ENCODE data around the gene IQCB1.

IQCB1 gene

GRCh38 chr3:121834671-121835464 is at the start of gene IQCB1, which contains the start of gene EAF2:
Gene IQCB1 (minus strand): TSS chr3:121835060. CDS start chr3:121828960, 6,100 bp downstream.
Gene EAF2 (plus strand): TSS chr3:121835209. CDS start chr3:121835286, 77 bp downstream.
- TF ChIP-seq CTCF (IDR thresholded peaks at IDR 0.05; ENCODE audit: control insufficient read depth, extremely low read depth, insufficient read depth): no peak
- H3K4me3 ChIP-seq (ENCODE audit: low read depth, low read length): peak within 1 kb of the TSS; percentile 77
- DNase-seq (ENCODE audit: low read depth): peak; percentile 94

GRCh38 chr3:121883507-121883906 is 48.6 kb upstream of the IQCB1 start:
- no peak overlapping the region for H3K4me3 ChIP-seq (ENCODE audit: low read depth, low read length)
- peak; percentile 46 for TF ChIP-seq CTCF (IDR thresholded peaks at IDR 0.05; ENCODE audit: control insufficient read depth, extremely low read depth, insufficient read depth)

GRCh38 chr3:121878411-121878810 is 43.6 kb upstream of the IQCB1 start:
- no peak for DNase-seq (ENCODE audit: low read depth)
- H3K4me3 ChIP-seq (ENCODE audit: low read depth, low read length): no peak overlapping the region
- no peak for TF ChIP-seq CTCF (IDR thresholded peaks at IDR 0.05; ENCODE audit: control insufficient read depth, extremely low read depth, insufficient read depth)

More at GRCh38 chr3:121883507-121883906, 48.6 kb upstream of the IQCB1 start:
- DNase-seq (ENCODE audit: low read depth): no peak

- no peak for DNase-seq (ENCODE audit: low read depth)
- H3K4me3 ChIP-seq (ENCODE audit: low read depth, low read length): no peak overlapping the region
- no peak for TF ChIP-seq CTCF (IDR thresholded peaks at IDR 0.05; ENCODE audit: control insufficient read depth, extremely low read depth, insufficient read depth)
Observed at GRCh38 chr3:121871430-121871829, 36.6 kb upstream of the IQCB1 start.

- TF ChIP-seq CTCF (IDR thresholded peaks at IDR 0.05; ENCODE audit: control insufficient read depth, extremely low read depth, insufficient read depth): no peak
- H3K4me3 ChIP-seq (ENCODE audit: low read depth, low read length): no peak overlapping the region
- no peak for DNase-seq (ENCODE audit: low read depth)
Observed at GRCh38 chr3:121870717-121871116, 35.9 kb upstream of the IQCB1 start.

- DNase-seq (ENCODE audit: low read depth): no peak
- H3K4me3 ChIP-seq (ENCODE audit: low read depth, low read length): no peak overlapping the region
- no peak for TF ChIP-seq CTCF (IDR thresholded peaks at IDR 0.05; ENCODE audit: control insufficient read depth, extremely low read depth, insufficient read depth)
Observed at GRCh38 chr3:121869736-121870135, 34.9 kb upstream of the IQCB1 start.

All from LNCaP clone FGC (cell line).